GM18867 (cell line): Measurements from ENCODE around the gene MKLN1.
"Not testable (repeated sequence)": the region's sequence is repeated elsewhere in the genome, so short reads cannot be mapped to it uniquely, and the experiment has no call there.

Experiments used
- ATAC-seq: cut with Tn5 transposase; IDR thresholded peaks from one replicate; pipeline ENCODE4 v1.9.1; 2021; ENCODE audit warnings: mild to moderate bottlenecking, moderate library complexity; ENCODE audit not compliant: unreplicated experiment

MKLN1 gene

GRCh38 chr7:131513245-131514061 is 185.8 kb downstream of the MKLN1 start:
- peak; percentile 95 for ATAC-seq

- ATAC-seq = not testable (repeated sequence)
These were observed 187.8 kb downstream of the MKLN1 start for GRCh38 chr7:131515471-131515870.

GRCh38 chr7:131517218-131517923 is 189.7 kb downstream of the MKLN1 start:
- ATAC-seq = no peak

GRCh38 chr7:131518626-131519025 is 190.9 kb downstream of the MKLN1 start:
- no peak for ATAC-seq

- no peak for ATAC-seq
These were observed 194.0 kb downstream of the MKLN1 start for GRCh38 chr7:131521651-131522163.

GRCh38 chr7:131522325-131522930 is 194.8 kb downstream of the MKLN1 start:
- peak; percentile 57 for ATAC-seq

GRCh38 chr7:131524115-131524514 is 196.4 kb downstream of the MKLN1 start:
- ATAC-seq = no peak

GRCh38 chr7:131524703-131525102 is 197.0 kb downstream of the MKLN1 start:
- no peak for ATAC-seq

GRCh38 chr7:131525820-131526219 is 198.1 kb downstream of the MKLN1 start:
- ATAC-seq = no peak

- ATAC-seq = no peak
These were observed 199.8 kb downstream of the MKLN1 start for GRCh38 chr7:131527456-131527855.

- no peak for ATAC-seq
These were observed 201.5 kb downstream of the MKLN1 start for GRCh38 chr7:131529179-131529578.

- ATAC-seq = no peak
These were observed 201.9 kb downstream of the MKLN1 start for GRCh38 chr7:131529617-131530016.

GRCh38 chr7:131530137-131530536 is 202.5 kb downstream of the MKLN1 start:
- ATAC-seq = no peak

- no peak for ATAC-seq
These were observed 205.0 kb downstream of the MKLN1 start for GRCh38 chr7:131532570-131533091.

- ATAC-seq = no peak
These were observed 205.5 kb downstream of the MKLN1 start for GRCh38 chr7:131533151-131533559.

GRCh38 chr7:131533566-131534561 is 206.2 kb downstream of the MKLN1 start:
- no peak for ATAC-seq

- ATAC-seq = no peak
These were observed 208.7 kb downstream of the MKLN1 start for GRCh38 chr7:131536361-131536849.

GRCh38 chr7:131537571-131537978 is 209.9 kb downstream of the MKLN1 start:
- no peak for ATAC-seq

GRCh38 chr7:131538071-131538812 is 210.6 kb downstream of the MKLN1 start:
- ATAC-seq = no peak
